Upper lobe of left lung (tissue), 4 donors: Measurements from ENCODE around the gene SYNRG.

Source experiments
- EP300 ChIP-seq, 4 donors: sonication (generic); formaldehyde crosslinking; IDR thresholded peaks; one replicate each; pipeline ENCODE4 v1.5.1; 2017; ENCODE audit warnings: antibody characterized with exemption in 4 of 4, control low read depth in 2 of 4
- POLR2A ChIP-seq, 4 donors: fragments of 450-650 bp; IDR thresholded peaks; one replicate each; pipeline ENCODE4 v1.5.1; 2016 to 2017; ENCODE audit warnings: antibody characterized with exemption in 4 of 4, mild to moderate bottlenecking in 2 of 4
- POLR2AphosphoS5 ChIP-seq, 2 donors: sonication (generic); formaldehyde crosslinking; IDR thresholded peaks; one replicate each; pipeline ENCODE4 v1.5.1; 2017; ENCODE audit warnings: antibody characterized with exemption in 2 of 2
- TF ChIP-seq, protein P1 (sequence below), 6 experiments: fragments of 450-650 bp in 4 of 6; fragments of 200-600 bp in 2 of 6; sonication (generic) in 2 of 6; IDR thresholded peaks; one replicate each; pipeline ENCODE4 v1.5.1; 2016 to 2019; ENCODE audit warnings: antibody characterized with exemption in 6 of 6

- TF ChIP-seq POLR2A (IDR thresholded peaks at IDR 0.05) = no peak
- TF ChIP-seq, protein P1, sequence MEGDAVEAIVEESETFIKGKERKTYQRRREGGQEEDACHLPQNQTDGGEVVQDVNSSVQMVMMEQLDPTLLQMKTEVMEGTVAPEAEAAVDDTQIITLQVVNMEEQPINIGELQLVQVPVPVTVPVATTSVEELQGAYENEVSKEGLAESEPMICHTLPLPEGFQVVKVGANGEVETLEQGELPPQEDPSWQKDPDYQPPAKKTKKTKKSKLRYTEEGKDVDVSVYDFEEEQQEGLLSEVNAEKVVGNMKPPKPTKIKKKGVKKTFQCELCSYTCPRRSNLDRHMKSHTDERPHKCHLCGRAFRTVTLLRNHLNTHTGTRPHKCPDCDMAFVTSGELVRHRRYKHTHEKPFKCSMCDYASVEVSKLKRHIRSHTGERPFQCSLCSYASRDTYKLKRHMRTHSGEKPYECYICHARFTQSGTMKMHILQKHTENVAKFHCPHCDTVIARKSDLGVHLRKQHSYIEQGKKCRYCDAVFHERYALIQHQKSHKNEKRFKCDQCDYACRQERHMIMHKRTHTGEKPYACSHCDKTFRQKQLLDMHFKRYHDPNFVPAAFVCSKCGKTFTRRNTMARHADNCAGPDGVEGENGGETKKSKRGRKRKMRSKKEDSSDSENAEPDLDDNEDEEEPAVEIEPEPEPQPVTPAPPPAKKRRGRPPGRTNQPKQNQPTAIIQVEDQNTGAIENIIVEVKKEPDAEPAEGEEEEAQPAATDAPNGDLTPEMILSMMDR (IDR thresholded peaks at IDR 0.05) = no peak
- no peak for TF ChIP-seq POLR2AphosphoS5 (IDR thresholded peaks at IDR 0.05)
- no peak for TF ChIP-seq EP300 (IDR thresholded peaks at IDR 0.05)
These were observed 5.6 kb upstream of the SYNRG start for GRCh38 chr17:37614823-37615222.
